ENCODE results near the gene MIB2. TPM values are rescaled to one million over a fixed set of nuclear protein-coding genes. Genes with fewer than 3 reads are reported as not detected.

MIB2 gene
- total and polyA plus RNA-seq, 10 of the 15 experiments (the other 5 are each of a cell fraction or from before 2014, with no cell fraction given): 0.42 to 26.8 (median 10.9) TPM; not detected in 1

- peak; percentile 85 for TF ChIP-seq ZBTB40 (IDR thresholded peaks at IDR 0.05; ENCODE audit: borderline replicate concordance)
- peak; percentile 96 for TF ChIP-seq RFX5 (IDR thresholded peaks at IDR 0.05; ENCODE audit: low read depth, low read length)
- TF ChIP-seq ESRRA (IDR thresholded peaks at IDR 0.05; ENCODE audit: low read length): no peak
- no peak for TF ChIP-seq CBFB (IDR thresholded peaks at IDR 0.05; ENCODE audit: low read depth)
- TF ChIP-seq EZH2 (IDR thresholded peaks at IDR 0.05; ENCODE audit: borderline replicate concordance, control insufficient read depth, low read depth, low read length): no peak
- TF ChIP-seq SRF (IDR thresholded peaks at IDR 0.05; ENCODE audit: low read depth in 2 of 2, low read length in 2 of 2): peak; percentile 61 to 90; a peak in 3 of 4 replicates
- TF ChIP-seq RAD21 (IDR thresholded peaks at IDR 0.05; ENCODE audit: insufficient read depth, low read depth, low read length): no peak
- no peak for TF ChIP-seq RELB (IDR thresholded peaks at IDR 0.05; ENCODE audit: low read depth)
- TF ChIP-seq RB1 (IDR thresholded peaks at IDR 0.05; ENCODE audit: borderline replicate concordance): no peak; the same call in 1 of the 2 replicates
- no peak; the same call in none of the 2 replicates for TF ChIP-seq MAX (IDR thresholded peaks at IDR 0.05; ENCODE audit: low read depth, low read length)
- TF ChIP-seq STAT1 (conservative IDR thresholded peaks at IDR 0.05): peak; percentile 80; the same call in 1 of the 2 replicates
- peak; percentile 73; the same call in 1 of the 2 replicates for TF ChIP-seq ATF3 (IDR thresholded peaks at IDR 0.05; ENCODE audit: borderline replicate concordance, extremely low read depth, low read depth, low read length)
- TF ChIP-seq USF2 (IDR thresholded peaks at IDR 0.05; ENCODE audit: borderline replicate concordance, low read depth, low read length): no peak; the same call in 1 of the 2 replicates
- TF ChIP-seq IRF4 (IDR thresholded peaks at IDR 0.05; ENCODE audit: low read depth, low read length): no peak
- TF ChIP-seq CREB1 (IDR thresholded peaks at IDR 0.05; ENCODE audit: low read depth): peak; percentile 98
- no peak for TF ChIP-seq ZNF274 (IDR thresholded peaks at IDR 0.05; ENCODE audit: insufficient read depth, insufficient read length)
- peak; percentile 89; the same call in 1 of the 2 replicates for TF ChIP-seq MXI1 (IDR thresholded peaks at IDR 0.05; ENCODE audit: low read depth, low read length)
- TF ChIP-seq BACH1 (IDR thresholded peaks at IDR 0.05; ENCODE audit: borderline replicate concordance): peak; percentile 70
- peak; percentile 94 for TF ChIP-seq DPF2 (IDR thresholded peaks at IDR 0.05)
- TF ChIP-seq RUNX3 (IDR thresholded peaks at IDR 0.05; ENCODE audit: low read length): no peak
- no peak for TF ChIP-seq HDGF (IDR thresholded peaks at IDR 0.05)
Measured at GRCh38 chr1:1615256-1616044, at the start of gene MIB2 (continued).
